Lower leg skin (tissue), 4 donors: Measurements from ENCODE around the gene ATP6V1G2. TPM values are rescaled to one million over a fixed set of nuclear protein-coding genes. Genes with fewer than 3 reads are reported as not detected.
"Not testable (repeated sequence)": the region's sequence is repeated elsewhere in the genome, so short reads cannot be mapped to it uniquely, and the experiment has no call there.

Experiments used
- DNase-seq, 2 donors: peaks; one replicate each; pipeline ENCODE4 v3.0.0-alpha.2; 2019; ENCODE audit warnings: low spot score in 2 of 2
- H3K4me3 ChIP-seq: fragments of 200-600 bp; sonication (generic); 2 replicates; pipeline ENCODE4 v1.5.1; 2017; ENCODE audit warnings: mild to moderate bottlenecking, low read depth; ENCODE audit not compliant: poor library complexity, severe bottlenecking
- POLR2A ChIP-seq, 2 donors: fragments of 450-650 bp; IDR thresholded peaks; one replicate each; pipeline ENCODE4 v1.6.1; 2016 to 2017; ENCODE audit warnings: antibody characterized with exemption in 2 of 2, mild to moderate bottlenecking in 1 of 2, moderate library complexity in 1 of 2
- WGBS, 2 donors: methylation state at CpG; one replicate each; pipeline ENCODE4 v1.1.5; 2018; 5-methylcytosine and 5-hydroxymethylcytosine counted together
- intact Hi-C: fragments of 100-400 bp; cut with DNase I; formaldehyde crosslinking; loops from one replicate; pipeline ENCODE4 v1.15.0; 2023; ENCODE audit warnings: low total_unique reads
- total RNA-seq, 4 donors: library from RNA; depleted of rRNA; stranded (reverse); fragments of >200 nt; gene quantifications; one replicate each; pipeline ENCODE4 v1.1.0, GENCODE V29; 2016
- TF ChIP-seq, protein P1 (sequence below), 3 donors: fragments of 450-650 bp; IDR thresholded peaks; one replicate each; pipeline ENCODE4 v1.5.1; 2016; ENCODE audit warnings: antibody characterized with exemption in 3 of 3, mild to moderate bottlenecking in 3 of 3, moderate library complexity in 2 of 3

The ATP6V1G2 gene
- total RNA-seq, 4 donors from 2014 or later: 0.46 to 1.3 TPM; not detected in 2

DNA sequence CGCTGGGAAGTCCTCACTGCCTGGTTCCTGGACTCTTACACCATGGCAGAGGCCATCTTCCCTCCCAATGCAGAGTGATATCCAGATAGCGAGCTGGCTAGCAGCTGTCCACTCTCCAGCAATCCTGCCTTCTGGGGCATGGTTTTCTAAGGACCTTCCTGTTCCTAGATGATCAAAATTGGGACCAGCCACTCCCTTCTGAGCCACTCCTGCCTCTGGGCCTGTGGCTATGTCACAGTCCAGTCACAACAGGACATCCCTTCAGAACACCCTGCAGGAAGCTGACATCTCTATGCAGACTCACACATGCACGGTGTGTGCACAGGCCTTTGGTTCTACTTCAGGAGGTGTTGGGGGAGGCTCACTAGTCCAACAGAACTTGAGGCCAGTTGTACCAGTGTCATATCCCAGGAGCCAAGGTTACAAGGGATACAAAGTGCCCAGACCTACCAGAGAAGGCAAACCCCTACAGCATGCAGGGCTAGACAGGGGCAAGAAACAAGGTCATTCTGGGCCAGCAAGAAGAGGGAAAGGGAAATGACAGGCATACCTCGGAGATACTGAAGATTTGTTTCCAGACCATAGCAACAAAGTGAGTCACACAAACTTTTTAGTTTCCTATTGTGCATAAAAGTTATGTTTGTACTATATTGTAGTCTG, 20.3 kb downstream of the ATP6V1G2 start:
- no peak for TF ChIP-seq POLR2A (IDR thresholded peaks at IDR 0.05)
- TF ChIP-seq, protein P1, sequence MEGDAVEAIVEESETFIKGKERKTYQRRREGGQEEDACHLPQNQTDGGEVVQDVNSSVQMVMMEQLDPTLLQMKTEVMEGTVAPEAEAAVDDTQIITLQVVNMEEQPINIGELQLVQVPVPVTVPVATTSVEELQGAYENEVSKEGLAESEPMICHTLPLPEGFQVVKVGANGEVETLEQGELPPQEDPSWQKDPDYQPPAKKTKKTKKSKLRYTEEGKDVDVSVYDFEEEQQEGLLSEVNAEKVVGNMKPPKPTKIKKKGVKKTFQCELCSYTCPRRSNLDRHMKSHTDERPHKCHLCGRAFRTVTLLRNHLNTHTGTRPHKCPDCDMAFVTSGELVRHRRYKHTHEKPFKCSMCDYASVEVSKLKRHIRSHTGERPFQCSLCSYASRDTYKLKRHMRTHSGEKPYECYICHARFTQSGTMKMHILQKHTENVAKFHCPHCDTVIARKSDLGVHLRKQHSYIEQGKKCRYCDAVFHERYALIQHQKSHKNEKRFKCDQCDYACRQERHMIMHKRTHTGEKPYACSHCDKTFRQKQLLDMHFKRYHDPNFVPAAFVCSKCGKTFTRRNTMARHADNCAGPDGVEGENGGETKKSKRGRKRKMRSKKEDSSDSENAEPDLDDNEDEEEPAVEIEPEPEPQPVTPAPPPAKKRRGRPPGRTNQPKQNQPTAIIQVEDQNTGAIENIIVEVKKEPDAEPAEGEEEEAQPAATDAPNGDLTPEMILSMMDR (IDR thresholded peaks at IDR 0.05): no peak
- intact Hi-C loops: no loop called here
- WGBS, 2 donors: 58 to 70% methylated on average over 4 of the region's 4 CpGs

DNA sequence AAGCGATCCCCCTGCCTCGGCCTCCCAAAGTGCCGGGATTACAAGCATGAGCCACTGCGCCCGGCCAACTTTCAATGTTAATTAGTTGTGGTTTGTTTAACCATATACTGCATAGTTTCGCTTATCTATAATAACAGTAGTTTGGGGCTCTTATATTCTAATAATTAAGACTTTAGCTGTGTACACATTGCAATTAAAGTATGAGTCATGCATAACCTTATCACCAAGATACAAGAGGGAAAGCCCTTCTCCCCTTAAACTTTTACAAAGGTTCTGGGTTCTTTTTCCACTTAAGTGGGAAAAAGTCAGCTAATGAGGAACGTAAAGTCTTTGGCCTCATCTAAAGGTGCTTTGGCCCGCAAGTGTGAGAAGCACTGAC, 20.9 kb downstream of the ATP6V1G2 start:
- intact Hi-C loops: no loop called here

More for the DNA sequence above, 20.3 kb downstream of the ATP6V1G2 start:
- no peak overlapping the region for H3K4me3 ChIP-seq
- DNase-seq: no peak

DNA sequence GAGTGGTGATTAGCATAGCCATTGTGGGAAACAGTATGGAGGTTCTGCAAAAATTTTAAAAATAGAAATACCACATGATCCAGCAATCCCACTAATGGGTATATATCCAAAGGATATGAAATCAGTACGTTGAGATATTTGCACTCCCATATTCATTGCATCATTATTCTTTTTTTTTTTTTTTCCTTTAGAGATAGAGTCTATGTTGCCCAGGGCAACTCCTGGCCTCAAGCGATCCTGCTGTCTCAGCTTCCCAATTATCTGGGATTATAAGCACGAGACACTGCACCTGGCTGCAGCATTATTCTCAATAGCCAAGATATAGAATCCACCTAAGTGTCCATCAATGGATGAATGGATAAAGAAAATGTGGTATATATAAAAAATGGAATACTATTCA, 24.6 kb downstream of the ATP6V1G2 start:
- TF ChIP-seq, protein P1 (IDR thresholded peaks at IDR 0.05): no peak
- TF ChIP-seq POLR2A (IDR thresholded peaks at IDR 0.05): no peak
- WGBS, 2 donors: 75 to 82% methylated on average over 3 of the region's 3 CpGs

More for the DNA sequence above, 20.9 kb downstream of the ATP6V1G2 start:
- 72 to 73% methylated on average over 8 of the region's 8 CpGs for WGBS, 2 donors
- TF ChIP-seq, protein P1 (IDR thresholded peaks at IDR 0.05): no peak
- no peak for TF ChIP-seq POLR2A (IDR thresholded peaks at IDR 0.05)
- no peak for DNase-seq
- H3K4me3 ChIP-seq: no peak overlapping the region

DNA sequence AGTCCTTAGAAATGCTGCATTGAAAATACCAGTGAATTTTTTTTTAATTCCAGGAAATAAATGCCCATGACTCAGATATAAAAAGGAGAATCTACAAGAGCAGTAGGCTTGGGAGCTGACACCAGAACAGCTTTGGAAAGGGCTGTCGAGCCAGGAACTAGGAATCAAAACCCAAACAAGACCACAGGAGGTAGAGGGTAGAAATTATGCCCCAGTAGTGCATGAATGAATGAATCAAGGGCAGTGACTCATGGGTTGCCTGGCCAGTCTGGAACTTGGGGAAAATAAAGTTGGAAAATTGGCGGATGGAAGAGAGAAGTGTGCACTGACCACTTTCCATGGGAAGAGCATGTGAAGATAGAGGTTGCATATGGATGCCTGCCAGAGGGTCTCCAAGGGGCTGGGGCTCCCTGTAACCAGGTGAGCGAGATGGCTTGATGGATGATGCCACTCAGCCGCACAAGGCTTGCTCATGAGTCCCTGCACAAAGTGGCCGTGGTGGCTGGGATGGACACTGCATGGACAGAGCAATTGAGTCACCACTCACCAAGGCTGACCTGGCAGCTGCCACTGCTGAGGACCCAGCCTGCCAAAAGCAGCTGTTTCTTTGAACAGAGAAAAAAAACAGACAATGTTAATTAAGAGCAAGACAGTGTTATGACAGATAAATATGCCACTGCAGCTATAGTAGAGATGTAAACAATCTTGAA, 32.8 kb downstream of the ATP6V1G2 start:
- WGBS, 2 donors: 77 to 78% methylated on average over 4 of the region's 5 CpGs
- DNase-seq: no peak
- no peak for TF ChIP-seq POLR2A (IDR thresholded peaks at IDR 0.05)
- TF ChIP-seq, protein P1 (IDR thresholded peaks at IDR 0.05): no peak
- intact Hi-C loops: no loop called here
- H3K4me3 ChIP-seq: no peak overlapping the region

More for the DNA sequence above, 24.6 kb downstream of the ATP6V1G2 start:
- no peak for DNase-seq
- no peak overlapping the region for H3K4me3 ChIP-seq
- intact Hi-C loops: no loop called here

DNA sequence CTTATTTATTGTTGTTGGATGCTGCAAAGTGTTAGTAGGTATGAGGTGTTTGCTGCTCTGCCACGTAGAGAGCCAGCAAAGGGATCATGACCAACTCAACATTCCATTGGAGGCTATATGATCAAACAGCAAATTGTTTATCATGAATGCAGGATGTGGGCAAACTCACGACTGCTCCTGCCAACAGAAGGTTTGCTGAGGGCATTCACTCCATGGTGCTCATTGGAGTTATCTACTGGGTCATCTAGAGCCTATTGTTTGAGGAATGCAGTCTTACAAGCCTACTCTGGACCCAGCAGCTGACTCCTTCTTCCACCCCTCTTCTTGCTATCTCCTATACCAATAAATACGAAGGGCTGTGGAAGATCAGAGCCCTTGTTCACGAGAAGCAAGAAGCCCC, 36.4 kb downstream of the ATP6V1G2 start:
- H3K4me3 ChIP-seq: no peak overlapping the region
- intact Hi-C loops: no loop called here
- no peak for DNase-seq
- WGBS, 2 donors: 73 to 77% methylated on average over 4 of the region's 4 CpGs
- TF ChIP-seq POLR2A (IDR thresholded peaks at IDR 0.05): no peak
- TF ChIP-seq, protein P1 (IDR thresholded peaks at IDR 0.05): no peak

GRCh38 chr6:31509036-31509435, 37.4 kb downstream of the ATP6V1G2 start:
- H3K4me3 ChIP-seq, intact Hi-C loops, DNase-seq: not testable (repeated sequence)
- WGBS, 2 donors: 0 to 50% methylated on average over 1 to 2 of the region's 2 CpGs
